HG02610 (cell line): ENCODE results near the gene PCSK6.
"Not testable (repeated sequence)": the region's sequence is repeated elsewhere in the genome, so short reads cannot be mapped to it uniquely, and the experiment has no call there.

Source experiments
- ATAC-seq: cut with Tn5 transposase; IDR thresholded peaks from one replicate; pipeline ENCODE4 v1.9.1; 2021; ENCODE audit warnings: mild to moderate bottlenecking, moderate library complexity; ENCODE audit not compliant: unreplicated experiment

The PCSK6 gene

DNA sequence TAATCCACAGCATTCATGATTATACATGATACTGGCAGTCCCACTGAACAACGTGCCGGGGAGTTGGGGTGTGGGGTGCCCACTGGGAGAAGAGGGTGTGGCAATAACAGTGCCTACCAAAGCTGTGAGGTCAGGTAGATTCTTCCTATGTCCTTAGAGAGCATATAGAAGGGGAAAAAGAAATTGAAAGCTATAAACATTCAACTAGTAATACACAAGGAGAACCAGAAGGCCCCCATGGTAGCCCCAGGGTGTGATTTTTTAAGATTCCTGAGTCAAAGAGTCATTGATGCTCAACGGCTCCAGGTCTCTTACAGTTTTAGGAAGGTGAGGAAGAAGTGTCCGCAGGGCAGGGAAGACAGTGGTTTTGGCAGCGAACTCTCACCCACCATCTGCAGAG is 25.8 kb downstream of the PCSK6 start:
- not testable (repeated sequence) for ATAC-seq

DNA sequence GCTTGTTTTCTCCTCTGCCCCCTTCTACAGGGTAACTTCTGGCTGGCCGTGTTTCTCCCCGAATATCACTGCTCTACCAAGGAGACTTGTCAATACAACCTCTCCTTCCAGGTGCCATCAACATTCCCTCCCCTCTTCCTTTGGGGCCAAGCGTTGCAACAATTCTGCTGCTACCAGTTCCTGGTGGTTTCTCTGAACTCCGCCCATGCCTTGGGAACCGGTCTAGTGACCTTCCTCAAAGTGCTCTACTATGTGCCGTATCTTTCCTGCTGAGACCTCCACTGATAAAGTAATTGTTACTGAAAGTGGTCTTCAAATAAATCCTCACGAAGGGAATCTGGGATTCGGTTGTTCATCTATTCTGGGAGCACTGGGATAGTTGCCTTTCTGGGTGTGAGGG is 26.2 kb downstream of the PCSK6 start:
- no peak for ATAC-seq

DNA sequence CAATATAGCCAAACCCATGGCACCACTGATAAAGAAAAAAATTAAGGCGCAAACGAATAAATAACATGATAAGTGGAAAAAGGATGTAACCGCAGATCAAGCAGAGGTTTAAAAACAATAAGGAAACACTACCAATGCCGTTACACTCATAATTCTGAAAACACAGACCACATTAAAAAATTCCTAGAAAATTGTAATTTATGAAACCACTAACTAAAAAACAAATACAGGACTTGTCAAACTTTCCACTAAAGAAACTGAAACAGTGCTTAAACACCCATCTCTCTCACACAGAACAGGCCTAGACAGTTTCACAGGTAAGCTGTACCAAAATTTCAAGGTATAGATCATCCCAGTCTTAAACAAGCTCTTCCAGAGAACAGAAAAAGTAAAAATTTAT is 28.4 kb downstream of the PCSK6 start:
- ATAC-seq = no peak

- no peak for ATAC-seq
Observed at GRCh38 chr15:101459579-101460300, 29.8 kb downstream of the PCSK6 start.

GRCh38 chr15:101458908-101459578 is 30.5 kb downstream of the PCSK6 start:
- ATAC-seq = no peak

GRCh38 chr15:101458158-101458900 is 31.2 kb downstream of the PCSK6 start:
- no peak for ATAC-seq

DNA sequence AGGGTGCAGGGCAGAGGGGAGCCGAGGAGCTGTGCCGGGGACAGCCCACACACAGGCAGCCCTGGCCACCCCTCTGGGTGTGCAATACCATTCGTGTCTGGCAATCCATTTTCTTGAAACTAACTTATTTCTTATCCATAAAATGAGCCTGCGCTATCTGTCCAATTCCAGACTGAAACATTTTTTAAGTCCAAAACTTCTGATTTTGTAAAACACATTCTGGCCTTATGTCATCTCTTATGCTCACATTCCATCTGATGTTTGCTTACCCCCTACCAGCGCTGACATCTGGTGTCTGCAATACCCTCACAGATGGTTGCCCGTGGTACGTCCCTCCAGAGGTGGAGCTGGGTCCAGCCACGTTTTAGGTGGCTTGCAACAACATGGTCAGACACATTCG is 31.8 kb downstream of the PCSK6 start:
- no peak for ATAC-seq

DNA sequence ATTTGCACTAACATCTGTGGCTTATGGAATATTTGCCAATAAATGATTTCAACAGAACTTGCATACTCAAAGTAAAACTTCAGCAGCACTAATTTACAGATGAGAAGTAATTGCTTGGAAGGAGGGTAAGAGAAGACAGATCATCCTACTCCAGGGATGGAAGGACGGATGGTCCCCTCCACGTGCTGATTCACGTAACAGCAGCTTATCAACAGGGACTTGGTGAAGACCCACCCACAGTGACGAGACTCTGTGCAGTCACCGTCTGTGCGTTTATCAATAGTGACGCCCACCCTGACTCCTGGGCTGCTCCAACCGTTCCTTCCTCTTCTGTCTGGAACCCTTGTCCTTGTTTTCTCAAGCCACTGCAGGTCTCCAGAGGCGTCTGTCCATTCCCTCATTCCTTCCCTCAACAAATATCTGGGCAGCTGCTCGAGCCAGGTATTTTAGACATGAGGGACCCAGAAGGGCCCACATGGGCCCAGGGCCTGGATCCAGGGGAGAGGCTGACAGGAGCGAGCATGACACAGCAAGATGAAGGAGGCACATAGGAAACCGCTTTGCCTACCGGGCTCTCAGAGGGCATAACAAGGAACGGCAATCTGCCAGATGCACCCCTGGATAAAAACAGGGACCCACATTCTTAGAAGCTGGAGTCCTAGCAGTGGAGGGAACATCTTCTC is 33.3 kb downstream of the PCSK6 start:
- no peak for ATAC-seq

GRCh38 chr15:101455291-101456025 is 34.0 kb downstream of the PCSK6 start:
- no peak for ATAC-seq

- ATAC-seq = not testable (repeated sequence)
Observed at GRCh38 chr15:101454781-101455180, 34.7 kb downstream of the PCSK6 start.

GRCh38 chr15:101454365-101454764 is 35.1 kb downstream of the PCSK6 start:
- ATAC-seq = no peak

- ATAC-seq = no peak
Observed at GRCh38 chr15:101453123-101454120, 36.1 kb downstream of the PCSK6 start.

DNA sequence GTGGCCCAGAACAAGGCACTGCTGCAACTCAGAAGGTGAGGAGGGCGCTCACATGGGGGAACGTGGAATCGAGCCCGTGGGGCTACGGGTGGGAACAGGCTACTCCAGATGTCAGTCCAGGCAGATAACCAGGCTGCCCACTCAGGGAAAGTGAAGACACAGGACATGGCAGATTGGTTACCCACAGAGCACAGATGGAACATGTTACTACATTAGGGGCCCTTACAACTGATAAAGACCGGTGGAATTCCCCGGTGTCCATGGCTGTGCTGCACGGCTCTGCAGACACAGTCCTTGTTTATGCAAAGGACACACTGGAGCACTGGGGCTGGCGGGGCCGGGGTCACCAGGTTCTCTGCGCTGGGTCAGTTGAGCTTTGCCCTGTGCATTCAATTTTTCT is 36.9 kb downstream of the PCSK6 start:
- no peak for ATAC-seq

DNA sequence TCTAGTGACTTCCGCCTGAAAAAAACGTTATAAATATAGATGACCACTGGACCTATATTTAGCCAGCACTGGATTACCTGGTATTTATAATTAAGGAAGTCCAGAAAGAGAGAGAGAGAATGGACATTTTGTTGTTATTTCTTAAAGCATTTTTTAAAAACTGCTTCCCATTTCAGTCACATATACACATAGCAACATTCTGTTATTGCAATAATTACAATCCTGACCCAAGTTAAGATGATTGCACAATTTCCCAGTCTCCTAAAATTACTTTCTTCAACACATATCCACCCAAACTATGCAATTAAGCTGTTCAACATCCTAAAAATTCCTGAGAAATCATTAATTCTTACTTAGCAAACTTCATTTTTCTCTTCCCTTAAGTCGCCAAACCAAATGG is 37.7 kb downstream of the PCSK6 start:
- ATAC-seq = no peak

DNA sequence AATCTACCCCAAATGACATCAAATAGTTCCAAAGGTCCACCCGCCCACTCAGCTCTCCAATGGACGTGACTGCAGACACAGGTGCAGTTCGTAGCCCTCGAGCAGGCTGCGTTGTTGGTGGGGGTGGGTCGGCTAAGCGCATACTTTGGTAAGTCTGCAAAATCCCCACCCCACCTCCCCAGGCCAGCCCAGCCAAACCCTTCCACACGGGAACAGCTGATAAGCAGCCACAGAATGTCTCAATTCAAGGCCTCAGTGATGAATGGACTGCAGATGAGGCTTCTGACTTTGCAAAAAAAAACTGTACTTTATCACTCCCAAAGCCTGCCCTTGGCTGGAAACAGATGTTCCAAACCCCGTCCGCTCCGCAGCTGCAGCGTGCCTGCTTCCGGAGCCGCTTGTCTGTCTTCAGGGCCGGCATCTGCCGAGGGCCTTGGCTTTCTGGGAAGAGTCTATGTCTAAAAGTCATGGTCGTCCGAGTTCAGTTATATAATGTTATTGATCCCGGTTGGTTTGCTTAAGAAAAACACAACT is 38.2 kb downstream of the PCSK6 start:
- no peak for ATAC-seq

DNA sequence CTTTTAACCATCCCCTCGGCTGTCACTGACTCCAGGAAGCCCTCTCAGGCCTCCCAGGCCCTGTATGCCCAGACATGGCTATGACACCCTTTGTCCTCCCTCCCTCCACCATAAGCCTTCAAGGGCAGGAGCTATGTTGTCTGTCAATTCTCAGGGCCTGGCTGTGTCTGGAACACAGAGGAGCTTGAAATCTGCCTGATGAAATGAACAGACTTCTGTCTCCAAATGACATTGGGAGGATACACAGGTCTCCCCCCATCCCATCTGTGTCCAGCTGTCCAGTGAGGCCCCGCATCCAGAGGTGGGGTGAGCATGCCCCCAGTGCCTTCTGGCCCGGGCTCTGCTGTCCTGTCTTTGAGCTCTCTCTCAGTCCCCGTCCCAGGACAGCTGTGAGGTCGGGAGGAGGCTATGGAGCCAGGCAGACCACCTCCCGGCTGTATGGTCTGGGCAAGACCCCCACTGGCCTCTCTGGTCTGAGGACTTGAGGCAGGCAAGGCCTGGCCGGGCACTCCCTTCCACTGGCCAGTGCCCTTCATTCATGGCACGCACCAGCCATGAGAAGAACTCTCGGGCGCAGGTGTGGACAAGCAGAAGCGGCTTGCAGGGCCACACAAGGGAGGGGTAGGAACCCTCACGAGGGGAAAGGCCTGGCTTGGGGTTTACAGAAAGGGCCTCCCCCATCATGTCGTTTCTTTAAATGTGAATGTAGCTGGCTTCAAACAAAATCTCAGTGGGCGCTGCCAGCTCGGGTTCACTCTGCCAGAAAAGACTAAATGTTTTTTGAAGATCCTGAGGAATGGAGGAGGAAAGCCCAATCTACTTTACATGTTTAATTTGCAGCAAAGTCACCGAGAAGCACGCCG is 38.9 kb downstream of the PCSK6 start:
- ATAC-seq = no peak

- no peak for ATAC-seq
Observed at GRCh38 chr15:101449471-101450402, 39.8 kb downstream of the PCSK6 start.
